ENCODE data around the gene RAD54L2.
A peak's percentile ranks its signal among the peaks of the same experiment; 100 is the strongest.
"Not testable (repeated sequence)": the region's sequence is repeated elsewhere in the genome, so short reads cannot be mapped to it uniquely, and the experiment has no call there.

The RAD54L2 gene

GRCh38 chr3:51538459-51539290 is at the start of gene RAD54L2:
Gene RAD54L2 (plus strand): TSS chr3:51538719. CDS start chr3:51590421, 51,702 bp downstream.
- peak; percentile 18 for DNase-seq

DNA sequence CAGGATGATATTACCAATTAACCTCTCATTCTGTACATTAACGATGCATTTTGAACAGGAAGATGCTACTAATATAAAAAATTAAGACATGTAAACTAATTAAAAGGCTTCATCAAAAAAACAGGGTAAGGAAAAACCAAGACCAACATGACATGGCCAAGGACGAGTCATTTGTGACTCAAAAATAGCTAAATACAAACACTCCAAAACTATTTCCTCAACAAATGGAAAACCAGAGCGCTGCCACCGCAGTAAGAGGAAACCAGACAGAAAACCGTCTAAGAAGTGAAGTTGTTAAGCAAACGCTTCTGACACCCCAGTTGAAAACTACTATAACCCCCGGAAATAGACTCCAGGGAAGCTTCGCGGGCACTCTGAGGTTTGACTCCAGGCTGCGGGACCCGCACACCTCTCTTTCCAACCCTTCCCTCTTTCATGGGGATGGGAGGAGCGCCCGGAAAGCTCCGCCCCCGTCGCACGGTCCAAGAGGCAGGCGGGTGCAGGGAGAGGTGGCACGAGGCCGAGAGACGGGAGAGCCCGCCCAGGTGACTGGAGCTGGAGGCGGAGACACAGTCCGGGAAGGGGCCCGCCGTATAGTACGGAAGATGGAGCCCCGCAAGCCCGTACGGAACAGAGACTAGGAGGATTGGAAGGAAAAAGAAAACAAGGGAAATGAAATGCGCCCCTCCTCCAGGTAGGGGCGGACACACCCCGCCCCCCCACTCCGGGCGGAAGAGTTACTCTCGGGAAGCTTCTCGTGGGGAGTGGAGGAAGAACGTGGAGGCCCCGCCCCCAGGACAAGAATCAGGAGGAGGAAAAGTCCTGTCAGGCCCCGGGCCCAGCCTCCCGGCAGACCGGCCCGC is 39.4 kb upstream of the RAD54L2 start:
- DNase-seq = peak; percentile 52

GRCh38 chr3:51500632-51501131 is 37.8 kb upstream of the RAD54L2 start:
- no peak for DNase-seq

GRCh38 chr3:51501833-51502561 is 36.5 kb upstream of the RAD54L2 start:
- no peak for DNase-seq

DNA sequence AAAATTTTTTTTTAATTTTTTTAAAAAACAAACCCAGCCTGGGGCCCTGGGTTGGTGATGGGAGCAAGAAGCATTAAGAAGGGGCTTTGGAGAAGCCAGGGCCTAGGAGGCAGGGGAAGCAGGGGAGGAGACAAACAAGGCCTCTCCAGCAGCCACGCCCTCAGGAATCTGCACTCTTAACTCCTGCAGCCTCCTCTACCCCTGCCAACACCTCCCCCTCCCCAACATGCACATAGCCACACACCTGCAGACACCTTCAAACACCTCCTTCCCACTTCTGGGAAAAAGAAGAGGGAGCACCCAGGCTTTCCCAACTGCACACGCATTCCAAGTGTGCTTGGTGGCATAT is 36.0 kb upstream of the RAD54L2 start:
- DNase-seq = no peak

GRCh38 chr3:51503007-51503406 is 35.5 kb upstream of the RAD54L2 start:
- DNase-seq = no peak

- DNase-seq = no peak
Observed at GRCh38 chr3:51508255-51508654, 30.3 kb upstream of the RAD54L2 start.

DNA sequence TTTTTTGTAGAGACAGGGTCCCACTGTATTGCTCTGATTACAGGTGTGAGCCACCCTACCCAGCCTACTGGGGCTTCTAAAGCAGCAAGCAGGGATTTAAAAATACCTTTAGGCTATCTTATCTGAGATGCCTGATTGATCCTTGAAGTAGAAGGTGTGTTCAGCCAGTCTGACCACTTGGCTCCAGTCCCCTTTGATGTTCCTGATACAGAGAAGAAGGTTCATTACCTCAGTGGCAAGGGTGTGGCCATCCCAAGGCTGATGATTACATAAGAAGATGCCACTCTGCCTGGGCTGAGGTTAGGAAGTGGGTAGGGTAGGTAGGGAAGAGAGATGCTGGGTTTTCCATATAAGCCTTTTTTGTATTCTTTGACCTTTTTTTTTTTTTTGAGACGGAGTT is 27.5 kb upstream of the RAD54L2 start:
- DNase-seq = no peak

DNA sequence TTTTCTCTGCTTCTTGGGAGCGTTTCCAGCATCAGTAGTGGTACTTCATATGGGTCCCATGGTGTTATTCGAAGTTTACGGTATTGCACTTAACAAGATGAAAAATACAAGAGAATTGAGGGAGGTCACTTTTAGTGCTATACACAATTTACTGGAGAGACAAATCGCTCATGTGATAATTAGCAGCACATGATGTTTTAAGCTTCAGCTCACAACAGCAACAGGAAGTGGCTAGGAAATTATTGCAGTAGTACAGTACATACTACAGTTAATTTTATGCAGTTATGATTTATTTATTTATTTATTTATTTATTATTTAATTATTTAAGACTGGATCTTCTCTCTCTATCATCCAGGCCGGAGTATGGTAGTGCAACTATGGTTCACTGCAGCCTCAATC is 24.3 kb upstream of the RAD54L2 start:
- no peak for DNase-seq

- no peak for DNase-seq
Observed at GRCh38 chr3:51519848-51520247, 18.7 kb upstream of the RAD54L2 start.

GRCh38 chr3:51520906-51521730 is 17.4 kb upstream of the RAD54L2 start:
- not testable (repeated sequence) for DNase-seq

DNA sequence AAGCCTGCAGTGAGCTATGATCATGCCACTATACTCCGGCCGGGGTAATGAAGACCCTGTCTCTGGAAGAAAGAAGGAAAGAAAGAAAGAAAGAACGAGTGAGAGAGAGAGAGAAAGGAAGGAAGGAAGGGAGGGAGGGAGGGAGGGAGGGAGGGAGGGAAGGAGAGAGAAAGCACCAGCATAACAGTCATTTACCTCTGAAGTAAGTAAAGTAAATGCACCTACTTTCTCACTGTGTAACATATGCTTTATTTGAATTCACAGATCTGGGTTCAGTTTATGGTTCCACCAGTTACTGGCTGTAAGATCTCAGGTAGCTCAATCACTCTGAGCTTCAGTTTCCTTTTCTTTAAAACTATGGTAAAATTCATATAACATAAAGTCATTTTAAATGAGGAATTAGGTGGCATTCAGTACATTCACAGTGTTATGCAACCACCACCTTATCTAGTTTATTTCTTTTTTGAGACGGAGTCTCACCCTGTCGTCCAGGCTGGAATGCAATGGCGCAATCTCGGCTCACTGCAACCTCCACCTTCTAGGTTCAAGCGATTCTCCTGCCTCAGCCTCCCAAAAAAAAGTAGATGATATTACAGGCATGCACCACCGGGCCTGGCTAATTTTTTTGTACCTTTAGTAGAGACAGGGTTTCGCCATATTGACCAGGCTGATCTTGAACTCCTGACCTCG is 16.1 kb upstream of the RAD54L2 start:
- no peak for DNase-seq

GRCh38 chr3:51524874-51525273 is 13.6 kb upstream of the RAD54L2 start:
- not testable (repeated sequence) for DNase-seq

DNA sequence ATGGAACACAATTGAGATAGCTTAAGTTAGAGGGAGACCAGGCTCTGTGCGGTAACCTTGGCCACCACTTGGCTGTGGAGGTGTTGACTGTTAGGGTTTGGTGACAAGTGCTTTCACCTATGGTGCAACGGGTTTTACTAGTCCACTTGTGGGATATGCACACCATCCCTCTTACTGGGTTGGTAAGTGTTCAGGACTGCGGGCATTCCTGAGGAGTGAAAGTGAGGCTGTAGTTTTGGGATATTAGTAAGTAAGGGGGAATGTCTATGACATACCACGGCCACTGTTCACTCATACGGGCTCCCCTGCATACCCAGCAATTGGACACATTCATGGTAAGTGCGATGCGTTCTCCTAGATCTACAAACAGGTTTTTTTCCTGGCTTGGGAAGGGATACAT is 8.0 kb upstream of the RAD54L2 start:
- DNase-seq = no peak

GRCh38 chr3:51535146-51536019 is 3.1 kb upstream of the RAD54L2 start:
- no peak for DNase-seq

GRCh38 chr3:51537631-51538030 is 888 bp upstream of the RAD54L2 start:
- not testable (repeated sequence) for DNase-seq

- no peak for DNase-seq
Observed at GRCh38 chr3:51538115-51538458, 432 bp upstream of the RAD54L2 start.

GRCh38 chr3:51539291-51539941 is 897 bp downstream of the RAD54L2 start:
- no peak for DNase-seq

- DNase-seq = not testable (repeated sequence)
Observed at GRCh38 chr3:51542596-51542995, 4.1 kb downstream of the RAD54L2 start.
